ENCODE results near the gene PLET1. TPM values are rescaled to one million over a fixed set of nuclear protein-coding genes. Genes with fewer than 3 reads are reported as not detected.

PLET1 gene
- polyA plus RNA-seq, 1 donor (not counting 4 experiments of a cell fraction or from before 2014, with no cell fraction given), result not detected

- H3K9me3 ChIP-seq (ENCODE audit: control insufficient read depth, low read depth, low read length), result no peaks in the 10 kb centered on the region
- H4K20me1 ChIP-seq (ENCODE audit: control insufficient read depth, extremely low read depth, insufficient read depth, low read length), result no peaks in the 10 kb centered on the region
- H3K9me1 ChIP-seq (ENCODE audit: control insufficient read depth, extremely low read depth, insufficient read depth, low read length), result no peaks in the 10 kb centered on the region
- no peaks in the 10 kb centered on the region for H3K79me2 ChIP-seq (ENCODE audit: control insufficient read depth, insufficient read depth, low read length)
- H2AFZ ChIP-seq (ENCODE audit: control insufficient read depth, low read length), result no peak overlapping the region
- no peak for TF ChIP-seq EZH2 (IDR thresholded peaks at IDR 0.05; ENCODE audit: low read length)
- no peaks in the 10 kb centered on the region for H3K27me3 ChIP-seq (ENCODE audit: control insufficient read depth, extremely low read depth, insufficient read depth, low read length)
- DNase-seq (ENCODE audit: low read depth, low spot score) (no peak), FAIRE-seq (no peak)
- no peak overlapping the region for H3K9ac ChIP-seq (ENCODE audit: control insufficient read depth, extremely low read depth, insufficient read depth, low read length)
- H3K36me3 ChIP-seq (ENCODE audit: control insufficient read depth in 2 of 2, extremely low read depth in 1 of 2, insufficient read depth in 2 of 2, low read length in 2 of 2), result no peaks in the 10 kb centered on the region
- H3K4me2 ChIP-seq (ENCODE audit: control insufficient read depth, extremely low read depth, insufficient read depth, low read depth, low read length), result no peak overlapping the region
- no peak overlapping the region for H3K27ac ChIP-seq (ENCODE audit: control insufficient read depth, insufficient read depth, low read length)
- no peaks in the 10 kb centered on the region for H3K4me1 ChIP-seq (ENCODE audit: control insufficient read depth, extremely low read depth, insufficient read depth, low read length)
- no peak overlapping the region for H3K4me3 ChIP-seq (ENCODE audit: control insufficient read depth in 2 of 3, extremely low read depth in 1 of 3, insufficient read depth in 2 of 3, low read depth in 1 of 3, low read length in 3 of 3)
- dilution Hi-C loops (cut with MboI; ENCODE audit: extremely low pct_ligation_motif_present, low sequenced_read_pairs), result no loop called here
Measured at GRCh38 chr11:112247201-112247600, 13.5 kb downstream of the PLET1 start.

GRCh38 chr11:112241486-112241885 is 19.2 kb downstream of the PLET1 start:
- no peaks in the 10 kb centered on the region for H3K4me1 ChIP-seq (ENCODE audit: control insufficient read depth, extremely low read depth, insufficient read depth, low read length)
- no peak overlapping the region for H2AFZ ChIP-seq (ENCODE audit: control insufficient read depth, low read length)
- H3K4me3 ChIP-seq (ENCODE audit: control insufficient read depth in 2 of 3, extremely low read depth in 1 of 3, insufficient read depth in 2 of 3, low read depth in 1 of 3, low read length in 3 of 3), result no peak overlapping the region
- peaks cover 3% of the 10 kb centered on the region for H3K9me1 ChIP-seq (ENCODE audit: control insufficient read depth, extremely low read depth, insufficient read depth, low read length)
- H3K9me3 ChIP-seq (ENCODE audit: control insufficient read depth, low read depth, low read length), result no peaks in the 10 kb centered on the region
- no peaks in the 10 kb centered on the region for H4K20me1 ChIP-seq (ENCODE audit: control insufficient read depth, extremely low read depth, insufficient read depth, low read length)
- TF ChIP-seq CTCF (optimal IDR thresholded peaks at IDR 0.05 in 1 of 3, IDR thresholded peaks at IDR 0.05 in 1 of 3, conservative IDR thresholded peaks at IDR 0.05 in 1 of 3; ENCODE audit: extremely low read depth in 1 of 3, insufficient read depth in 2 of 3, low read length in 3 of 3), result no peak
- TF ChIP-seq EZH2 (IDR thresholded peaks at IDR 0.05; ENCODE audit: low read length), result no peak
- DNase-seq (ENCODE audit: low read depth, low spot score) (no peak), FAIRE-seq (no peak)
- no peak overlapping the region for H3K27ac ChIP-seq (ENCODE audit: control insufficient read depth, insufficient read depth, low read length)
- peaks cover 10 to 13% of the 10 kb centered on the region in 2 experiments for H3K36me3 ChIP-seq (ENCODE audit: control insufficient read depth in 2 of 2, extremely low read depth in 1 of 2, insufficient read depth in 2 of 2, low read length in 2 of 2)
- H3K4me2 ChIP-seq (ENCODE audit: control insufficient read depth, extremely low read depth, insufficient read depth, low read depth, low read length), result no peak overlapping the region
- dilution Hi-C loops (cut with MboI; ENCODE audit: extremely low pct_ligation_motif_present, low sequenced_read_pairs), result no loop called here
- no peak overlapping the region for H3K9ac ChIP-seq (ENCODE audit: control insufficient read depth, extremely low read depth, insufficient read depth, low read length)
- H3K27me3 ChIP-seq (ENCODE audit: control insufficient read depth, extremely low read depth, insufficient read depth, low read length), result no peaks in the 10 kb centered on the region
- no peaks in the 10 kb centered on the region for H3K79me2 ChIP-seq (ENCODE audit: control insufficient read depth, insufficient read depth, low read length)

- Histone ChIP-seq H3K9ac (ENCODE audit: control insufficient read depth, extremely low read depth, insufficient read depth, low read length) (no peak overlapping the region), H3K9me3 (ENCODE audit: control insufficient read depth, low read depth, low read length) (no peaks in the 10 kb centered on the region), H3K4me3 (ENCODE audit: control insufficient read depth in 2 of 3, extremely low read depth in 1 of 3, insufficient read depth in 2 of 3, low read depth in 1 of 3, low read length in 3 of 3) (no peak overlapping the region), H3K9me1 (ENCODE audit: control insufficient read depth, extremely low read depth, insufficient read depth, low read length) (peaks cover 3% of the 10 kb centered on the region), H3K4me2 (ENCODE audit: control insufficient read depth, extremely low read depth, insufficient read depth, low read depth, low read length) (no peak overlapping the region), H3K79me2 (ENCODE audit: control insufficient read depth, insufficient read depth, low read length) (no peaks in the 10 kb centered on the region), H3K27me3 (ENCODE audit: control insufficient read depth, extremely low read depth, insufficient read depth, low read length) (no peaks in the 10 kb centered on the region), H3K4me1 (ENCODE audit: control insufficient read depth, extremely low read depth, insufficient read depth, low read length) (no peaks in the 10 kb centered on the region), H3K36me3 (ENCODE audit: control insufficient read depth in 2 of 2, extremely low read depth in 1 of 2, insufficient read depth in 2 of 2, low read length in 2 of 2) (peaks cover 17 to 19% of the 10 kb centered on the region in 2 experiments), H2AFZ (ENCODE audit: control insufficient read depth, low read length) (no peak overlapping the region), H3K27ac (ENCODE audit: control insufficient read depth, insufficient read depth, low read length) (no peak overlapping the region), H4K20me1 (ENCODE audit: control insufficient read depth, extremely low read depth, insufficient read depth, low read length) (no peaks in the 10 kb centered on the region)
- FAIRE-seq (no peak), DNase-seq (ENCODE audit: low read depth, low spot score) (no peak)
- dilution Hi-C loops (cut with MboI; ENCODE audit: extremely low pct_ligation_motif_present, low sequenced_read_pairs), result no loop called here
- TF ChIP-seq EZH2 (IDR thresholded peaks at IDR 0.05; ENCODE audit: low read length) (no peak), CTCF (optimal IDR thresholded peaks at IDR 0.05 in 1 of 3, IDR thresholded peaks at IDR 0.05 in 1 of 3, conservative IDR thresholded peaks at IDR 0.05 in 1 of 3; ENCODE audit: extremely low read depth in 1 of 3, insufficient read depth in 2 of 3, low read length in 3 of 3) (no peak)
Measured at GRCh38 chr11:112238041-112238440, 22.6 kb downstream of the PLET1 start.

Measured in keratinocyte (primary cell).